Stimulated activated CD4-positive, alpha-beta T cell treated with anti-CD3 and anti-CD28 coated beads, Interleukin-12 subunit alpha, Interleukin-12 subunit beta, amount 100 ng/mL, for 24 hours (primary cell): ENCODE data around the gene SELENOV.
A peak's percentile ranks its signal among the peaks of the same experiment; 100 is the strongest.
"Not testable (repeated sequence)": the region's sequence is repeated elsewhere in the genome, so short reads cannot be mapped to it uniquely, and the experiment has no call there.

Source experiments
- DNase-seq, 2 experiments: peaks; one replicate each; pipeline ENCODE4 v3.0.0-alpha.2; 2020; ENCODE audit warnings: low read depth in 2 of 2

SELENOV gene, protein sequence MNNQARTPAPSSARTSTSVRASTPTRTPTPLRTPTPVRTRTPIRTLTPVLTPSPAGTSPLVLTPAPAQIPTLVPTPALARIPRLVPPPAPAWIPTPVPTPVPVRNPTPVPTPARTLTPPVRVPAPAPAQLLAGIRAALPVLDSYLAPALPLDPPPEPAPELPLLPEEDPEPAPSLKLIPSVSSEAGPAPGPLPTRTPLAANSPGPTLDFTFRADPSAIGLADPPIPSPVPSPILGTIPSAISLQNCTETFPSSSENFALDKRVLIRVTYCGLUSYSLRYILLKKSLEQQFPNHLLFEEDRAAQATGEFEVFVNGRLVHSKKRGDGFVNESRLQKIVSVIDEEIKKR

DNA sequence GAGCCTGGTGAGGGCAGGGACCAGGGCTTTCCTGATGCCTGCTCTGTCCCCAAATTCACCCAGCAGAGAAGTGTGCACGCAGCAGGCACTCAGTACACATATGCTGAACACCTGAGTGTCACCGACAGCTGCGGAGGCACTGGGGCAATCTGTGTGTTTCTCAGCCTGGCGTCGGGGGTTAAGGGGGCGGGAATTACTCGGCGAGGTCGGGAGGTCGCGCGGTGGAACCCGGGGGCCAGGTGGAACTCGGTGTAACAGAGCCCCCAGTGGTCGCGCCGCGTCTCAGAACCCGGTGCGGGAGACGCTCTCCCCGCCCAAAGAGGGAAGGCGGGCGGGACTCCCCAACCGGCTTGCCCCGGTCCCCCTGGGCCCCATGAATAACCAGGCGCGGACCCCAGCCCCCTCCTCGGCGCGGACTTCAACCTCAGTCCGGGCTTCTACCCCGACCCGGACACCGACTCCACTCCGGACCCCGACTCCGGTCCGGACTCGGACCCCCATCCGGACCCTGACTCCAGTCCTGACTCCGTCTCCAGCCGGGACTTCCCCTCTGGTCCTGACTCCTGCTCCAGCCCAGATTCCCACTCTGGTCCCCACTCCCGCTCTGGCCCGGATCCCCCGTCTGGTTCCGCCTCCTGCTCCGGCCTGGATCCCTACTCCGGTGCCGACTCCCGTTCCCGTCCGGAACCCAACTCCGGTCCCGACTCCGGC, at the start of gene SELENOV:
SELENOV (plus strand) TSS at position 300 of the 711 bp plus-strand sequence; CDS start at position 374, 74 bp downstream.
- DNase-seq: no peak

DNA sequence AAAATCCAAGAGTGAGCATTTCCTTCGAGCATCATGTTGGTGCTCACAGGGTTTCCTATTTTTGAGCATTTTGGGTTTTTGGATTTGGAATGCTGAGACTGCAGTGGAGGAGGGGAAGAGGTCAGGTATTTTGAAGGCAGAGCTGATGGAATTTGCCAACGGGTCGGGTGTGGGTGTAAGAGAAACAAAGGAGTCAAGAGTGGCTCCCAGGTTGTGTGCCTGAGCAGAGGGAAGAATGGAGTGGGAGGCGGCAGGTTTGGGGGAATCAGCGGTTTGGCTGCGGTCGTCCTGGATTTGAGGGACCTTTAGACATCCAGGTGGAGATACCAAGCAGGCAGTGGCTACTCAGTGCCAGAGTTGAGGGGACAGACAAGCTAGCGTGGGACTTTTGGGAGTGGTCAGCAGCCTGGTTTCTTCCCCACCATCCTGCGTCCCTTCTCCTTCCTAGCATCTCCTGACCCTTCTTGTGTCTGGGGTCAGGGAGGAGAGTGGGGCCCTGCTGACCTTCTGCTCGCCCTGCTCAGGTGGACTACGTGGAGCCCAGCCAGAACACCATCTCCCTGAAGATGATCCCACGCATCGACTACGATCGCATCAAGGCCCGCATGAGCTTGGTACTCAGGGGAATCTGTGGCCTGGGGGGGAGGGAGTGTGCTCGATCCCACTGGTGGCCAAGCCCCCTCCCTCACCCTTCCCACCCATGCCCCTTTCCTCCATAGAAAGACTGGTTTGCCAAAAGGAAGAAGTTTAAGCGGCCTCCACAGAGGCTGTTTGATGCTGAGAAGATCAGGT, 48.8 kb upstream of the SELENOV start:
- no peak for DNase-seq

DNA sequence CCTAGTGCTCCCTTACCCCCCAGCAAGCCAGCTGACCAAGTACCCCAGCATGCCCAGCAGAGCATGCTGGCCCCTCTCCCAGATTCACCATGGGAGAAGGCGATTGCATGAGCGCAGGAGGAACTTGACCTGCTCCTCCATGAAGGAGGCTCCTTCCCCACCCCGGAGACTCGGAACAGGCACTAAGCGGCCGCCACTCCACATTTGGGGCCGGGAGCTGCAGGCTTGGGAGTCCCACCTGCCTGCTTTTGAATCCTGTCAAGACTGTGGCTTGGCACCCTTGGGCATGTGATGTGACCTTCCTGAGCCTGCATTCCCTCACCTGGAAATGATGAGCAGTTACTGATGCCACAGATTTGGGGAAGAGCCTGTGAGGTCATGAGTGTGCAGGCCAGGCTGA, 47.0 kb upstream of the SELENOV start:
- no peak for DNase-seq

DNA sequence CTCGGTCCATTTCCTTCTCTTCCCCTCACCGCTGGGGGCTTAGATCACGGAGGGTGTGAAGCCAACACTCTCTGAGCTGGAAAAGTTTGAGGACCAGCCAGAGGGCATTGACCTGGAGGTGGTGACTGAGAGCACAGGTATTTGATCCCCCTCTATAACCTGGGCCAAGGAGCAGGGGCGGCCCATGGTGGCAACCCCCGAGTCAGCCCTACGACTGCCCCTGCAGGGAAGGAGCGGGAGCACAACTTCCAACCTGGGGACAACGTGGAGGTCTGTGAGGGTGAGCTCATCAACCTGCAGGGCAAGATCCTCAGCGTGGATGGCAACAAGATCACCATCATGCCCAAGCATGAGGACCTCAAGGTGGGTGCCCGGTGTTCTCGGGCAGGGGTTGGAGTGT, 45.9 kb upstream of the SELENOV start:
- DNase-seq: no peak

DNA sequence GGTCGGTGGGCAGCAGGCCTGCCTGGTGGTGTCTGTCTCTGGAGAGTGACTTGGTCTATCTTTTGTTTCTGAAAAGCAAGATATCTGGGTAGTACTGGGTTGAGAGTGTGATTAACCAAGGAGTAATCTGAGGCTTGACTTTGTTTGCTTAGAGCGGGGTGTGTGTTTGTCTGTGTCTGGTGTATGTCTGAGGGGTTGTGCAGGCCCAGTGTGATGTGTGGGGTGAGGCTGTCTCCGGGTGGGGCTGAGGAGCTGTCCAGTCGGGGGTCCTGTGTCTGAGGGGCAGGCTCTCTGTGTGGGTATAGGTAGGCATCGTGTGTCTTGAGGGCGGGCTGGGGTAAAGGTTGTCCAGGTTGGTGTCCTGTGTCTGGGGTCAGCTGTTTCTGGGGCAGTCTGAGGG, 45.4 kb upstream of the SELENOV start:
- DNase-seq: no peak

DNA sequence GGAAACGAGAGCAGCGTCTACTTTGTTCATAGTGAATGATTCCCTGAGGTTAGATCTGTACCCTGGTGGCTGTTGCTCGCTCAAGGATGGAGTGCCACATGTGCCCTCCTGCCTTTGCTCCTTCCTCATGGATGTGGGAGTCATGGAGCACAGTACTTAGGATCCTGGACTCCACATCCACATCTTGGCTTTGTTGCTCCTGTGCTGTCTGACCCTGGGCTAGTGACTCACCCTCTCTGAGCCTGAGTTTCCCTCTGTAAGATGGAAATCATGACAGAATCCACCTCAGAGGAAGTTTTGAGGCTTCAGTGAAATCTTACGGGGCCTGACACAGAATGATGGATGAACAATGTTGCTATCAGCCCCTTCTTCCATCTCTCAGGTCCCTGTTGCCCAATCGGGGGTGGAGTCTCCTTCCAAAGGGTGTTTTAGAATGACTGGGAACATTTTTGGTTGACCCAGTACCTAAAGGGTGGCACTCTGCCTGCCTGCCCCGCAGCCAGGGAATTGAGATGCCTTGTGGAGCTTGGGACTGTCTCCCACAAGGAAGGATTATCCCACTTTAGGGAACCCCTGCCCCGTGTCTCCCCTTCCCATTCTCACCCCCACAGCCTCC, 44.1 kb upstream of the SELENOV start:
- DNase-seq: no peak

DNA sequence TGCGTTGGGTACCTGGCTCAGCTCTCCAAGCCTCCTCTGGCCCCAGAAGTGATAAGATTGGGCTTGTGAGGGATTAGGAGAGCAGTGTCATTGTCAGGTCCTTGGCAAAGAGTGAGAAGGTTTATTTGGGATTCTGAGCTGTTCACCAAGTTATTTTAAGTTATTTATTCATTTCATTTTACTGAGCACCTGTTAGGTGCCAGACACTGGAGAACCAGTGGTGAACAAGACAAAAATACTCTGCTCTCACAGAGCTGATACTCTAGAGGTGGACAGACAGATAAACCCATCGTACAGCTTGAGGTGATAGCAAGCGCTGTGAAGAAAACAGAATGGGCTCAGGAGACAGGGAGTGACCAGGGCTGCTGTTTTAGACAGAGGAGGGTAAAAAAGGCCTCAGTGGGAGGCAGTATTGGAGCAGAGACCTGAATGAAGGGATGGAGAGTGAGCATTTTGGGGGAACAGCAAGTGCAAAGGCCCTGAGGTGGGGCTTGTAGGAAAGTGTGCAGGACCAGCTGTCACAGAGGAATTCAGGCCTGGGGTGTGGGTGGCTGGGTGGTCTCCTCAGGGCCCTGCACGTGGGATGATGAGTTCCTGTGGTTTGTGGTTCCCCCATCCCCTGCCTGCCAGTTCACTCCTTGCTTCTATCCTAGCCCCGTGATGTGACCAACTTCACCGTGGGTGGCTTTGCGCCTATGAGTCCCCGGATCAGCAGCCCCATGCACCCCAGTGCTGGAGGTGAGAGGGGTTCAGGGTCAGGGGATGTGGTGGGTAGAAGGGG, 43.0 kb upstream of the SELENOV start:
- DNase-seq: no peak

DNA sequence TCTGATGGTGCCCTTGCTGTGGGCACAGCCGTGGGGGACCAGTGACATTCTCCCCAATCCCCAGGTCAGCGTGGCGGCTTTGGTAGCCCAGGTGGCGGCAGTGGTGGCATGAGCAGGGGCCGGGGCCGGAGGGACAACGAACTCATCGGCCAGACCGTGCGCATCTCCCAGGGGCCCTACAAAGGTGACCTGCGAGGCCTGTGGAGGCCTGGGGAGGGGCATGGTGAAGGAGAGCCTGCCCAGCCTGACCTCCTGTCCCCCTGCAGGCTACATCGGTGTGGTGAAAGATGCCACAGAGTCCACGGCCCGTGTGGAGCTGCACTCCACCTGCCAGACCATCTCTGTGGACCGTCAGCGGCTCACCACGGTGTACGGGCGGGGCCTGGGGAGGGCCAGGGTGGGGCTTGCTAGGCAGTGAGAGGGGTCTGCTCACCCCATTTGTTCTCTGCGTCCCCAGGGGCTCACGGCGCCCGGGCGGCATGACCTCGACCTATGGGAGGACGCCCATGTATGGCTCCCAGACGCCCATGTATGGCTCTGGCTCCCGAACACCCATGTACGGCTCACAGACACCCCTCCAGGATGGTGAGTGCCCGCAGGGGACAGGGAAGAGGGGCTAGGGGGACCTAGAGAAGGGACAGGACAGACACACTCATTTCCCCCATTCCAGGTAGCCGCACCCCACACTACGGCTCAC, 42.0 kb upstream of the SELENOV start:
- DNase-seq: no peak

DNA sequence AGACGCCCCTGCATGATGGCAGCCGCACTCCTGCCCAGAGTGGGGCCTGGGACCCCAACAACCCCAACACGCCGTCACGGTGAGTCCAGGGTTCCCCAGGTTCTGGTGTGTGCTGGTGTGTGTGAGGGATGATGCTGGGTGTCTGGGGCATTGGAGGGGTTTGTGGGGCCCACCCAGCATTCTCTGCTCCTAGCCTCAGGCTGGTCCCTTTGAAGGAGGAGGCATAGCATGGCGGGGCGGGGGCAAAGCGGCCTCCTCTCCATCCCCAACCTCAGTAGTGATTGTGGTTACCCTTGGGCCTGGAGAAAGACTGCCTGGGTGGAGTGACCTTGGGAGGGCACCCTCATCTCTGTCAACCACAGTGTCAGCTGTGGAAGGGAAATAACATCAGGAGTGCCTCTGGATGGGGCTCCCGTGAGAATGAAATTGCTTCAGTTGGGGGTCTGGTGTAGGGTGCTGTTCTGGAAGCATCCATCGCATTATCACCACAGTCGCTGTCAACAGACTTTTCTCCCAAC, 41.4 kb upstream of the SELENOV start:
- DNase-seq: no peak

DNA sequence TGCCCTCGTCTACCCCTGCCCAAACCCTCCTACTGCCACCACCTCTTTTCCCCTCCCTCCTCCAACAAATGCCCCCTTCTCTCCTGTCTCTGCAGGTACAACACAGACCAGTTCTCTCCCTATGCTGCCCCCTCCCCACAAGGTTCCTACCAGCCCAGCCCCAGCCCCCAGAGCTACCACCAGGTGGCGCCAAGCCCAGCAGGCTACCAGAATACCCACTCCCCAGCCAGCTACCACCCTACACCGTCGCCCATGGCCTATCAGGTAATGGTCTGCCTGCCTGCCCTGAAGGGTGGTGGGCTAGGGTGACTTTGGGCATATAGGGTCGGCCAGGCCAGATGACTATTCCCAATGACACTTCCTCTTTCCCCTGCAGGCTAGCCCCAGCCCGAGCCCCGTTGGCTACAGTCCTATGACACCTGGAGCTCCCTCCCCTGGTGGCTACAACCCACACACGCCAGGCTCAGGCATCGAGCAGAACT, 40.8 kb upstream of the SELENOV start:
- DNase-seq: peak; percentile 43 to 70

DNA sequence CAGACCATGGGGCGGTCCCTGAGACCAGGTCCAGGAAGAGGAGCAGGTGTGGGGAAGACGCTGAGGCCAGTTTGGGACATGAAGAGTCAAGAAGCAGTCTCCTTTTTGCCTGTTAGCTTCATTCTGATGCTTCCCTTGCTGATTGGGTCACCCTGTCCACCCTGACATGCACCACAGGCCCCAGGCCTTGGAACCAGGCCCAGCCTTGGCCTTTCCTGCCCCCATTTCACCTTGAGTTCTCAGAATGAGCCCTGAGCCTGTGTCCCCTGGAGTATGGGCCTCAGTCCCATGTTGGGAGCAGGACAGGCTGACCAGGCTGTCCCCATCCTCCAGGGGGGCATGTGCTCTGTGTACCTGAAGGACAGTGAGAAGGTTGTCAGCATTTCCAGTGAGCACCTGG, 39.2 kb upstream of the SELENOV start:
- DNase-seq: no peak

DNA sequence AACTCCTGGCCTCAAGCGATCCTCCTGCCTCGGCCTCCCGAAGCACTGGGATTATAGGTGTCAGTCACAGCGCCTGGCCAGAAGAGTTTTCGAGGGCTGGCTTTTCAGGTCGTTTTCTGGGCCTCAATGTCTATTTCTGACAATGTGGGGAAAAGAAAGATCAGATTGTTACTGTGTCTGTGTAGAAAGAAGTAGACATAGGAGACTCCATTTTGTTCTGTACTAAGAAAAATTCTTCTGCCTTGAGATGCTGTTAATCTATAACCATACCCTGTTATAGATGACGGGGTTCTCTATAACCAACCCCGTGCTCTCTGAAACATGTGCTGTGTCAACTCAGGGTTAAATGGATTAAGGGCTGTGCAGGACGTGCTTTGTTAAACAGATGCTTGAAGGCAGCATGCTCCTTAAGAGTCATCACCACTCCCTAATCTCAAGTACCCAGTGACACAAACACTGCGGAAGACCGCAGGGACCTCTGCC, 35.6 kb upstream of the SELENOV start:
- DNase-seq: not testable (repeated sequence)

DNA sequence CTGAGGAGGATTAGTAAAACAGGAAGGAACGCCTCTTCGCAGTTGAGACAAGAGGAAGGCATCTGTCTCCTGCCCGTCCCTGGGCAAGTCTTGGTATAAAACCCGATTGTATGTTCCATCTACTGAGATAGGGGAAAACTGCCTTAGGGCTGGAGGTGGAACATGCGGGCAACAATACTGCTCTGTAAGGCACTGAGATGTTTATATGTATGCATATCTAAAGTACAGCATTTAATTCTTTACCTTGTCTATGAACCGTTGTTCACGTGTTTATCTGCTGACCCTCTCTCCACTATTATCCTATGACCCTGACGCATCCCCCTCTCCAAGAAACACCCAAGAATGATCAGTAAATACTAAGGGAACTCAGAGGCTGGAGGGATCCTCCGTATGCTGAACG, 35.0 kb upstream of the SELENOV start:
- DNase-seq: no peak

DNA sequence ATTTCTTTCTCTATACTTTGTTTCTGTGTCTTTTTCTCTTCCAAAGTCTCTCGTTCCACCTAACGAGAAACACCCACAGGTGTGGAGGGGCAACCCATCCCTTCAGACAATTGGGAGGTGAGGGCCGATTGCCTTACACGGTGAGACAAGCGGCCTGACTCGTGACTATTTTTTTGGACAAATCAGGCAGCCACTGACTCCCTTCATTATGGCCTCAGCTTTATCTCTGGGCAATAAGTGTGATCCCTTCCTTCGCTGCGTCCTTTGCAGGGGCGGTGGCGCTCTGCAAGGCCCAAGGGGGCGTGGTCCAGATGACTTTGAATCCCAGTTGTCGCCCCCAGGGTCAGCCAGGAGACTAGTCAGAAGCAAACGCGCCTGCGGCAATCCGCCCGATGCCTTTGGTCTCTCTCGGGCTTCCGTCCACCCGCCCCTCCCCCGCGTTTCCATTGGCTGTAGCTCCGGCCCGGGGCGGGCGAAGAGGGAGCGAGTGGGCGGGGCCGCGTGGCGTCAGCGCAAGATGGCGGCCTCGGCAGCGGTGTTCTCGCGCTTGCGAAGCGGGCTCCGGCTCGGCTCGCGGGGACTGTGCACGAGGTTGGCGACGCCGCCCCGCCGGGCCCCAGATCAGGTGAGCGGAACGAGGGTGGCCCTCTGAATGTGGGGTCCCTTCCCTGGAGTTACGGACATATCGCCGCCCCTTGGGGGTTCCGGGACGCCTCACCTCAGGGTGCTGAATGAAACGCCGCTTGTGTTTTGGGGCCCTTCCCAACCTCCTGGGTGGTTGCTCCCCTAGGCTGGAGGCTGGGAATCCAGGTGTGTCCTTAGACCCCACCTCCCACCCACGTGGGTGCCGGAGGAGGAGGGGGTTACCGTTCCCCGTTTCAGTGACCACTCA, 34.4 kb upstream of the SELENOV start, which contains the start of gene TIMM50:
TIMM50 (plus strand) TSS at position 502 of the 892 bp plus-strand sequence; CDS start at position 518, 16 bp downstream.
- peak; percentile 96 to 99 for DNase-seq

DNA sequence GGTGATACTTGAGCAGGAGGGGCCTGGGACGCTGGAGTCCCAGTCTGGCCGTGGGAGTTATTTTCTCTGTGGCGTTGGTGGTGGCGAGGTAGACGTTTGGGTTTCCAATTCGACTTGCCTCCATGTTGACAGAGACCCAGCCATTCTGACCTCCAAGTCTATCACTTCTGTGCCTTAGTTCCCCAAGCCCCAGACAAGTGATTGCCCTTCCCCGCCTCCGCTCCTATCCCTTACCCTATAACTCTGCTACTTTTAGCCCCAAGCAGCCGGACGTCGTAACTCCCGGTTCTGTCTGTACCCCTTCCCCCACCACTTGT, 33.8 kb upstream of the SELENOV start:
- no peak for DNase-seq

DNA sequence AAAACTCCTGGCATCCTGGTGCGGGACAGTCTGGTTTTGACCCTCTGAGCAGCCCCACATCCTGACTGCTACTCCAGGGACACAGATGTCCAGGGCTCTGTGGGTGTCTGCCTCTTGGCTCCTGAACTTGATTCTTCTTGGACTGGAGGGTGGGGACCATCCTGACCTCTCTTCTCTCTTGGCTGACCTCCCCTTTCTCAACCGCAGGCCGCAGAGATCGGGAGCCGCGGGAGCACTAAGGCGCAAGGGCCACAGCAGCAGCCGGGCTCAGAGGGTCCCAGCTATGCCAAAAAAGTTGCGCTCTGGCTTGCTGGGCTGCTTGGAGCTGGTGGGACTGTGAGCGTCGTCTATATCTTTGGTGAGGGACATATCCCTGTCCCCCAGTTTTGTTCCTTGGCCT, 33.3 kb upstream of the SELENOV start:
- DNase-seq: no peak

DNA sequence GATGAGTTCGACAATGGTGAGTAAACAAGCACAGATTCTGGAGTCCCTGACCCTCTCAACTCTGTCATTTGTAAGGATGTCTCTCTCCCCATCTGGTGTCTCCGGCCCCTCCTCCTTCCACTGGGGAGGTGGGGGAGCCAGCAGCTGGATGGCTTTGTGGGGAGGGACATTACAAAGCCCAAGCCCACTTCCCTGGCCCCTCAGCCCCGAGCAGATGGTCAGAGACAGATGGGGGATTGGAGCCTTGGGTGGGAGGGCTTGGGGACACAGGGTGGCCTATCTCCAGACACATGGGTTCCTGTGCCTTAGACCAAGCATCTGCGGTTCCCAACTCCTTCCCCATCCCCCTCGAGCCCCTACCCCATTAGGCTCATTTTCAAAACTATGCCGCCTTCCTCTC, 31.8 kb upstream of the SELENOV start:
- no peak for DNase-seq

DNA sequence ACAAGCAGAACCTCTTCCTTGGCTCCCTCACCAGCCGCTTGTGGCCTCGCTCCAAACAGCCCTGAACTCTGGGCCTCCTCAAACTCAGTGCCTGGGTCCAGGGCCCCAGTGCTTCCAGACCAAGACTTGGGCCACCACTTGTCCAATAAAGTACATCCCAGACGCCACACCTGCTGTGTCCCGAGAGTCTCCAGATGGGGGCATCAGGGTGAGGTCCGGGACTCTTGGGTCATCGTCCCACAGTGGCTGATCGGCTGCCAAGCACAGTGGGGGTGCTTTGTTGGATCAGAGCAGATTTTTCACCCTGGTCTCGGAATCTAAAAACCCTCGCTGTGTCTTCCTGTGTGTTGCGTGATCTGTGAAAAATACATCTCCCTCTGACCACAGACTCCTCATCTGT, 25.2 kb upstream of the SELENOV start:
- DNase-seq: no peak

DNA sequence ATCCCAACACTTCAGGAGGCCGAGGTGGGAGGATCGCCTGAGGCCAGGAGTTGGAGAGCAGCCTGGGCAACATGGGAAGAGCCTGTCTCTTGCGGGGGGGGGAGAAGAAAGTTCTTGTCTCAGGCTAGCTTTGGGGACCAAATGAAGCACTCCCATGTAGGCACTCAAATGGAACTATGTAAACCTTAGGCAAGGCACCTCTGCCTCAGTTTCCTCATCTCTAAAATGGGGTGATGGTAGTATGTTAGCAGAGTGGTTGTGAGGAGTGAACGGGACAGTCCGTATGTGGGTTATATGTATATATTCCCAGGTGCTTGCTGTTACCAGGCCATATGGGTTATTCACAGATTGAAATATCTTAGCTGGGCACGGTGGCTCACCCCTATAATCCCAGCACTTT, 22.7 kb upstream of the SELENOV start:
- no peak for DNase-seq
